DMS53 (cell line): ENCODE data around the gene SLC25A22.

Experiments
- DNase-seq: peaks from one replicate; lab custom pipeline; 2025; lab: John Stamatoyannopoulos, UW

SLC25A22 gene

GRCh38 chr11:788953-789940 lies 8.8 kb downstream of the SLC25A22 start:
- DNase-seq, result peak; percentile 54

GRCh38 chr11:788009-788640 lies 10.0 kb downstream of the SLC25A22 start:
- no peak for DNase-seq

- no peak for DNase-seq
Measured at GRCh38 chr11:787084-787675, 10.9 kb downstream of the SLC25A22 start.

- DNase-seq, result no peak
Measured at GRCh38 chr11:786235-787083, 11.6 kb downstream of the SLC25A22 start.

GRCh38 chr11:783581-784015 lies 14.5 kb downstream of the SLC25A22 start:
- no peak for DNase-seq

- no peak for DNase-seq
Measured at GRCh38 chr11:782264-783174, 15.6 kb downstream of the SLC25A22 start.

DNA sequence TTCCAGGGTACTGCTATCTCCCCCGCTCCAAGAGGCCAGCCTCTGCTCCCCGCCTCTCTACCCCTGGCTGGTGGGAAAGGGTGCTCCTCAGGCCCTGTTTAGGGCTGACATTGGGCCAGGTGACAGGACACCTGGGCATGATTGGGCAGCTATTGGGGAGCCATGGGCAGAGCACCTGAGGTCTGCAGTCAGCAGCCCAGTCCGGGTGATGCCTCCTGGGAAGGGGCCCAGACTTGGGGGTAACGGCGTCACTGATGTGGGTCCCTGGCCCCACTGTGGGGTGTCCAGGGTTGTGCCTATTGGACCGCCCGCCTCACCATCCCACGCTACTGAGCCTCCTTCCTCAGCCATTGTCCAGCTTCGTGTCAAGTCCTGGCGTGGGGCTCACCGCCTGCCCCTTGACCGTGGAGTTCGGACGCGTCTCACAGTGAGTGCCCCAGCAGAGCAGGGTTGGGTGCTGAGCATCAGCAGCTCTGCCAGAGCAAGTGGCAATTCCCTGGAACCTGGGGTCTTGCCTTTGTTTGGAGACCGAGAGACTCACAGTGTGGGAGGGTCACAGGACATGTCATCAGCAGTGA lies 18.0 kb downstream of the SLC25A22 start:
- no peak for DNase-seq

GRCh38 chr11:778976-779954 lies 18.8 kb downstream of the SLC25A22 start:
- no peak for DNase-seq

GRCh38 chr11:777288-778255 lies 20.5 kb downstream of the SLC25A22 start, which contains the start of gene GATD1:
Gene GATD1 (minus strand): TSS chr11:777487. CDS start chr11:777462, 25 bp downstream.
- peak; percentile 97 for DNase-seq

GRCh38 chr11:776561-777287 lies 21.4 kb downstream of the SLC25A22 start:
- DNase-seq, result peak; percentile 78

GRCh38 chr11:776263-776560 lies 21.9 kb downstream of the SLC25A22 start:
- DNase-seq, result no peak

- DNase-seq, result no peak
Measured at GRCh38 chr11:774873-775592, 23.0 kb downstream of the SLC25A22 start.

- no peak for DNase-seq
Measured at GRCh38 chr11:773830-774229, 24.3 kb downstream of the SLC25A22 start.

DNA sequence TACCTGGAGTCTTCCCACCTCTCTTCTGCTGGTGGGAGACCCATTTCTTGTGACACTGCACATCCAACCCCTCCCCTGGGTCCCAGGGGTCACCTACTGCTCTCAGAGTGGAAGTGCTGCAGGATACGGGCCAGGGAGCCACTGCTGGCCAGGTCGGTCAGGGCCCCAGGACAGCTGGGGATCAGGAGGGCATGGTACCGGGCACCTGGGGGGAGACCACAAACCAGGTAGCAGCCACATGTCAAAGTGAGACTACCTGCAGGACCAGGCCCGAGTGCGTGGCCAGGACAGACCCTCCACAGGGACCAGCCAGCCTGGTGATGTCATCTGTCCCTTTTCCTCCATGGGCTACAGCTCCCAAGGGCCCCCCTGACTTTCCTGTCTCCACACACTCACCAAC lies 24.7 kb downstream of the SLC25A22 start:
- DNase-seq, result no peak

GRCh38 chr11:772429-773390 lies 25.4 kb downstream of the SLC25A22 start:
- DNase-seq, result no peak
